GM19193 (cell line): ENCODE data around the gene NOA1.

Source experiments
- POLR2A ChIP-seq: IDR thresholded peaks from 4 replicates; pipeline ENCODE4 v1.6.1; 2011; ENCODE audit not compliant: insufficient read depth, insufficient read length; ENCODE audit errors: extremely low read depth

The NOA1 gene

DNA sequence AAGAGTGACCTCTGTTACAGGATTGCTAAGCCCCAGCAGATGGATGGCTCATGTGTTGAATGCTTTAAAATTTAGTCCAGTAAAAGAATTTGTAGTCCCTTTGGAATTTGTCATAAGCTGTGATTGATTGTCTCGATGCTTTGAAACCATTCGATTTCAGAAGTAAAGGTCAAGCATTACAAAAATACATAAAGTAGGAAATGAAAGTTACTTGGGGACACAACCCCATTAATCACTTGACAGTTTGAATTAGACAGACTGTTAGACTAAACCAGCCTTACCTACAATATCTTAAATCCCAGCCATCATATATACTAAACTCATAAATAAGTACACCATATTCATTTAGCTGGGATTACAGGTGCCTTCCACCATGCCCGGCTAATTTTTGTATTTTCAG, 63.1 kb downstream of the NOA1 start:
- TF ChIP-seq POLR2A, result no peak
